Measurements from ENCODE around the gene PLIN5.

Gene PLIN5

GRCh38 chr19:4556597-4557127 lies 21.6 kb upstream of the PLIN5 start:
- TF ChIP-seq, protein P1, sequence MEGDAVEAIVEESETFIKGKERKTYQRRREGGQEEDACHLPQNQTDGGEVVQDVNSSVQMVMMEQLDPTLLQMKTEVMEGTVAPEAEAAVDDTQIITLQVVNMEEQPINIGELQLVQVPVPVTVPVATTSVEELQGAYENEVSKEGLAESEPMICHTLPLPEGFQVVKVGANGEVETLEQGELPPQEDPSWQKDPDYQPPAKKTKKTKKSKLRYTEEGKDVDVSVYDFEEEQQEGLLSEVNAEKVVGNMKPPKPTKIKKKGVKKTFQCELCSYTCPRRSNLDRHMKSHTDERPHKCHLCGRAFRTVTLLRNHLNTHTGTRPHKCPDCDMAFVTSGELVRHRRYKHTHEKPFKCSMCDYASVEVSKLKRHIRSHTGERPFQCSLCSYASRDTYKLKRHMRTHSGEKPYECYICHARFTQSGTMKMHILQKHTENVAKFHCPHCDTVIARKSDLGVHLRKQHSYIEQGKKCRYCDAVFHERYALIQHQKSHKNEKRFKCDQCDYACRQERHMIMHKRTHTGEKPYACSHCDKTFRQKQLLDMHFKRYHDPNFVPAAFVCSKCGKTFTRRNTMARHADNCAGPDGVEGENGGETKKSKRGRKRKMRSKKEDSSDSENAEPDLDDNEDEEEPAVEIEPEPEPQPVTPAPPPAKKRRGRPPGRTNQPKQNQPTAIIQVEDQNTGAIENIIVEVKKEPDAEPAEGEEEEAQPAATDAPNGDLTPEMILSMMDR (IDR thresholded peaks at IDR 0.05; ENCODE audit: control insufficient read depth, insufficient read depth, low read depth, low read length, missing control alignments), result no peak
- H3K4me3 ChIP-seq (ENCODE audit: control insufficient read depth, low read depth, low read length), result no peak overlapping the region
- no peak for DNase-seq (ENCODE audit: low read depth)

- no peak overlapping the region for H3K4me3 ChIP-seq (ENCODE audit: control insufficient read depth, low read depth, low read length)
- no peak for DNase-seq (ENCODE audit: low read depth)
- TF ChIP-seq, protein P1 (IDR thresholded peaks at IDR 0.05; ENCODE audit: control insufficient read depth, insufficient read depth, low read depth, low read length, missing control alignments), result no peak
Measured at GRCh38 chr19:4555657-4556561, 20.9 kb upstream of the PLIN5 start.

DNA sequence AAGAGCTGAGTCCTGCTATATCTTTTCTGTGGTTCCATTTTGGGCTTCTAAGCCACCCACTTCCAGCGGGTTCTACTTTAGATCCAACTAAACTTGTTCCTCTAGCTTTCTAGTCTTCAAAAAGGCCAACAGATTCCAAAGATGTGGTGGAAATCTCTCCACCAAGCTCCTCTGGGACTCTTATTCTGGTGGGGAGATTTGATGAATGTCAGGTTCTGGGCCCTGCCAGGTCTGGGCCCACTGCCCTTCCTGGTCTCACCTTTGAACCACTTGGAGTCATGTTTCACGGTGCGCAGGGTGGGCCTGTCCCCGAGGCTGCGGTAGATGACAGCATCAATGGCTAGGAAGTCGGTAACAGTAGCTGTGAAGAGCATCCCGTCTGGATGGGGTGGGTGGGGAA lies 19.7 kb upstream of the PLIN5 start:
- DNase-seq (ENCODE audit: low read depth), result no peak
- TF ChIP-seq, protein P1 (IDR thresholded peaks at IDR 0.05; ENCODE audit: control insufficient read depth, insufficient read depth, low read depth, low read length, missing control alignments), result no peak
- H3K4me3 ChIP-seq (ENCODE audit: control insufficient read depth, low read depth, low read length), result no peak overlapping the region

- TF ChIP-seq, protein P1 (IDR thresholded peaks at IDR 0.05; ENCODE audit: control insufficient read depth, insufficient read depth, low read depth, low read length, missing control alignments), result no peak
- H3K4me3 ChIP-seq (ENCODE audit: control insufficient read depth, low read depth, low read length), result no peak overlapping the region
- DNase-seq (ENCODE audit: low read depth), result no peak
Measured at GRCh38 chr19:4553775-4554174, 18.8 kb upstream of the PLIN5 start.

DNA sequence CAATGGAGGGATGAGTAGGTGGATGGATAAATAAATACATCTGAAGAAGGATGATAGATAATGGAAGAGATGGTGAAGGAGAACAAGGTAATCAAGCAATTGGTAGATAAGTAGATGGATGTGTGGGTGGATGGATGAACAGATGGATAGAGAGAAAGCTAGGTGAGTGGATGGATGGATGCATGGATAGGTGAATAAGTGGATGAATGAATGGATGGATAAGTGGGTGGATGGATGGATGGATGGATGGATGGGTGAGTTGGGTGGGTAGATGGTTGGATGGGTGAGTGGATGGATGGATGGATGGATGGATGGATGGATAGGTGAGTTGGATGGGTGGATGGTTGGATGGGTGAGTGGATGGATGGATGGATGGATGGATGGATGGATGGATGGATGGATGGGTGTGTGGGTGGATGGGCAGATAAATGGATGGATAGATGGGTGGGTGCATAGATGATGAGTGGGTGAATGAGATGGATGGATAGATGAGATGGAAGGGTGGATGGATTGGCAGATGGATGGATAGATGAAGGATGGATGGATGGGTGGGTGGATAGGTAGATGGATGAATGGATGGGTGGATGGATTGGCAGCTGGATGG lies 18.2 kb upstream of the PLIN5 start:
- DNase-seq (ENCODE audit: low read depth), result no peak
- TF ChIP-seq, protein P1 (IDR thresholded peaks at IDR 0.05; ENCODE audit: control insufficient read depth, insufficient read depth, low read depth, low read length, missing control alignments), result no peak
- no peak overlapping the region for H3K4me3 ChIP-seq (ENCODE audit: control insufficient read depth, low read depth, low read length)

GRCh38 chr19:4552525-4552819 lies 17.4 kb upstream of the PLIN5 start:
- TF ChIP-seq, protein P1 (IDR thresholded peaks at IDR 0.05; ENCODE audit: control insufficient read depth, insufficient read depth, low read depth, low read length, missing control alignments), result no peak
- no peak overlapping the region for H3K4me3 ChIP-seq (ENCODE audit: control insufficient read depth, low read depth, low read length)
- DNase-seq (ENCODE audit: low read depth), result no peak

Data from AG09309 (cell line).